H1 (cell line): ENCODE results near the gene PDZK1IP1. TPM values are rescaled to one million over a fixed set of nuclear protein-coding genes. Genes with fewer than 3 reads are reported as not detected.

Experiments used
- BACH1 ChIP-seq: IDR thresholded peaks from 2 replicates; pipeline ENCODE4 v1.6.1; 2012; ENCODE audit warnings: low read length, improper control_type of control experiment
- BRCA1 ChIP-seq: IDR thresholded peaks from 2 replicates; pipeline ENCODE4 v1.6.1; 2012; ENCODE audit warnings: low read depth, low read length, improper control_type of control experiment
- FOSL1 ChIP-seq: IDR thresholded peaks from 2 replicates; pipeline ENCODE4 v1.6.1; 2011; ENCODE audit warnings: mild to moderate bottlenecking, low read depth, low read length, moderate library complexity; ENCODE audit not compliant: insufficient read depth
- YY1 ChIP-seq: IDR thresholded peaks from 2 replicates; pipeline ENCODE4 v1.6.1; 2011; ENCODE audit warnings: low read depth, mild to moderate bottlenecking, low read length
- polyA plus RNA-seq, 7 experiments: library from polyadenylated mRNA; depleted of rRNA in 3 of 7; stranded (reverse) in 5 of 7; unstranded in 2 of 7; fragments of >200 nt in 5 of 7; fragments of 200-250 nt in 2 of 7; gene quantifications; 1 replicate in 5 of 7; 2 replicates in 1 of 7; 4 replicates in 1 of 7; pipeline versions ENCODE4 v1.2.1 to v1.2.3, GENCODE V29; 2011 to 2013; ENCODE audit warnings: missing spikeins in 2 of 7, mixed read lengths in 2 of 7
- total RNA-seq: library from RNA; stranded (reverse); fragmentation: NEBNext Ultra II Directional; extraction: Animal tissue kit (Norgen Biotek cat#: 25700); gene quantifications from 2 replicates; pipeline ENCODE4 v1.2.1, GENCODE V29; 2021
- TF ChIP-seq, protein P1 (sequence below): IDR thresholded peaks from 2 replicates; pipeline ENCODE4 v1.6.1; 2012; ENCODE audit warnings: low read length, inconsistent platforms

The PDZK1IP1 gene
- total and polyA plus RNA-seq, 2 of the 8 experiments (the other 6 are each of a cell fraction or from before 2014, with no cell fraction given) = 0.17 TPM; not detected in 1

DNA sequence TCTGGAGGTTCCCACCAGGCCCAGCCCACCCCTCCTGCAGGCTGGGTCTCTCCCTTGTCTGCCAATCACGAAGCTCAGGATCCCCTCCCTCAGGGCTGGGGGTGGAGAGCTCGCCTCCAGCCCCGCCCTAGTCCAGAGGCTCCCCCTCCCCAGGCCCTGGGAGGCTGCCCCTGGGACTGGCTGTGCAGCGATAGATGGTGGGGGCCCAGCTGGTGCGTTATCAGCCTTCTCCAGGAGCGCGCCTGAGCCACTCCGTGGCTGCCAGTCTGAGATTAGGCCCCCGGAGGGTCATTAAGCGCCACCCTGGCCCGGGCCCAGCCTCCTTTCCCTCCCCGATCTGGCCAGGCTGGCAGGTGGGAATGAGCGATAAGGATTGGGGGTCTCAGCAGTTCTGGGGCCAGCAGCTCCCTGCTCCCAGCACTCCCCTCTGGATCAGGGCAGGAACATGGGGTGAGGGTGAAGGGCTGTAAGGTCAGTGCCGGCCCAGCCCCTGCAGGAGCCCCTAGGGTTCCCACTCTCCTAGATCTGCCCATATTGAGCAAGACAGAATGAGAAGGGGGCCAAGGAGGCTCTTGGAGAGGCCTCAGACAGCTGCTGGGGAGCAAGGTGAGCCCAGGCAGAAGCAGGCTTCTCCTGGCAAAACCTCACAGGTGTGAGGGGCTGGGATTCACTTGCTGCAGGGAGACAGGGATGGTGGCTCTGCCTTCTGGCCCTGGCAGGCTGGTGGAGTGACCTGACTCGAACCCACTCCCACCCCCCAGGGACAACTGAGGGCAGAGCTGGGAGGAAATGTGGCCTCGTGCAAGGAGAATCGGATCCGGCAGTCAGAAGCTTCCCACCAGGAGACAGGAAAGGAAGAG lies 8.5 kb downstream of the PDZK1IP1 start (continued):
- TF ChIP-seq FOSL1 (no peak), YY1 (no peak), BRCA1 (no peak), BACH1 (no peak)
- TF ChIP-seq, protein P1, sequence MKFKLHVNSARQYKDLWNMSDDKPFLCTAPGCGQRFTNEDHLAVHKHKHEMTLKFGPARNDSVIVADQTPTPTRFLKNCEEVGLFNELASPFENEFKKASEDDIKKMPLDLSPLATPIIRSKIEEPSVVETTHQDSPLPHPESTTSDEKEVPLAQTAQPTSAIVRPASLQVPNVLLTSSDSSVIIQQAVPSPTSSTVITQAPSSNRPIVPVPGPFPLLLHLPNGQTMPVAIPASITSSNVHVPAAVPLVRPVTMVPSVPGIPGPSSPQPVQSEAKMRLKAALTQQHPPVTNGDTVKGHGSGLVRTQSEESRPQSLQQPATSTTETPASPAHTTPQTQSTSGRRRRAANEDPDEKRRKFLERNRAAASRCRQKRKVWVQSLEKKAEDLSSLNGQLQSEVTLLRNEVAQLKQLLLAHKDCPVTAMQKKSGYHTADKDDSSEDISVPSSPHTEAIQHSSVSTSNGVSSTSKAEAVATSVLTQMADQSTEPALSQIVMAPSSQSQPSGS = no peak
